Measurements from ENCODE around the gene RNF150.

RNF150 gene

GRCh38 chr4:140935254-140935653 is 198.0 kb downstream of the RNF150 start:
- H3K9me3 Mint-ChIP-seq, result no peaks in the 10 kb centered on the region
- no peak overlapping the region for H3K4me3 Mint-ChIP-seq
- H3K4me1 Mint-ChIP-seq, result no peaks in the 10 kb centered on the region
- peaks cover 11% of the 10 kb centered on the region for H3K27me3 Mint-ChIP-seq
- no peaks in the 10 kb centered on the region for H3K36me3 Mint-ChIP-seq
- CTCF ChIA-PET, result no interaction called here
- no peak overlapping the region for H3K27ac Mint-ChIP-seq
- DNase-seq, result no peak

GRCh38 chr4:140932501-140933045 is 200.7 kb downstream of the RNF150 start:
- no peaks in the 10 kb centered on the region for H3K36me3 Mint-ChIP-seq

GRCh38 chr4:140931911-140932310 is 201.4 kb downstream of the RNF150 start:
- no peak overlapping the region for H3K27ac Mint-ChIP-seq
- no peak overlapping the region for H3K4me3 Mint-ChIP-seq
- no peaks in the 10 kb centered on the region for H3K36me3 Mint-ChIP-seq
- H3K9me3 Mint-ChIP-seq, result no peaks in the 10 kb centered on the region
- H3K4me1 Mint-ChIP-seq, result no peaks in the 10 kb centered on the region
- peaks cover 11% of the 10 kb centered on the region for H3K27me3 Mint-ChIP-seq
- no peak for DNase-seq
- CTCF ChIA-PET, result no interaction called here

More at GRCh38 chr4:140932501-140933045, 200.7 kb downstream of the RNF150 start:
- Mint-ChIP-seq H3K9me3 (no peaks in the 10 kb centered on the region), H3K27me3 (peaks cover 11% of the 10 kb centered on the region), H3K27ac (no peak overlapping the region), H3K4me3 (no peak overlapping the region), H3K4me1 (no peaks in the 10 kb centered on the region)
- DNase-seq, result no peak
- CTCF ChIA-PET, result no interaction called here

GRCh38 chr4:140930557-140930956 is 202.7 kb downstream of the RNF150 start:
- no peaks in the 10 kb centered on the region for H3K9me3 Mint-ChIP-seq
- CTCF ChIA-PET, result no interaction called here
- H3K27ac Mint-ChIP-seq, result no peak overlapping the region
- no peak overlapping the region for H3K4me3 Mint-ChIP-seq
- H3K27me3 Mint-ChIP-seq, result peaks cover 11% of the 10 kb centered on the region
- no peak for DNase-seq
- H3K4me1 Mint-ChIP-seq, result no peaks in the 10 kb centered on the region
- H3K36me3 Mint-ChIP-seq, result no peaks in the 10 kb centered on the region

- DNase-seq, result no peak
- Mint-ChIP-seq H3K9me3 (no peaks in the 10 kb centered on the region), H3K27ac (no peak overlapping the region), H3K4me3 (no peak overlapping the region), H3K4me1 (no peaks in the 10 kb centered on the region), H3K27me3 (peaks cover 11% of the 10 kb centered on the region), H3K36me3 (no peaks in the 10 kb centered on the region)
- CTCF ChIA-PET, result no interaction called here
Observed at GRCh38 chr4:140930011-140930410, 203.3 kb downstream of the RNF150 start.

GRCh38 chr4:140928880-140929279 is 204.4 kb downstream of the RNF150 start:
- Mint-ChIP-seq H3K27ac (no peak overlapping the region), H3K36me3 (no peaks in the 10 kb centered on the region), H3K9me3 (no peaks in the 10 kb centered on the region), H3K4me1 (no peaks in the 10 kb centered on the region), H3K4me3 (no peak overlapping the region), H3K27me3 (peaks cover 11% of the 10 kb centered on the region)
- CTCF ChIA-PET, result no interaction called here
- no peak for DNase-seq

- peaks cover 8% of the 10 kb centered on the region for H3K27me3 Mint-ChIP-seq
- H3K4me1 Mint-ChIP-seq, result no peaks in the 10 kb centered on the region
- H3K36me3 Mint-ChIP-seq, result no peaks in the 10 kb centered on the region
- no peak for DNase-seq
- H3K4me3 Mint-ChIP-seq, result no peak overlapping the region
- CTCF ChIA-PET, result no interaction called here
- no peak overlapping the region for H3K27ac Mint-ChIP-seq
- no peaks in the 10 kb centered on the region for H3K9me3 Mint-ChIP-seq
Observed at GRCh38 chr4:140926672-140927071, 206.6 kb downstream of the RNF150 start.

- DNase-seq, result no peak
- Mint-ChIP-seq H3K27me3 (peaks cover 2% of the 10 kb centered on the region), H3K4me3 (no peak overlapping the region), H3K27ac (no peak overlapping the region), H3K9me3 (no peaks in the 10 kb centered on the region), H3K36me3 (no peaks in the 10 kb centered on the region), H3K4me1 (no peaks in the 10 kb centered on the region)
- CTCF ChIA-PET, result no interaction called here
Observed at GRCh38 chr4:140925417-140925816, 207.9 kb downstream of the RNF150 start.

- Mint-ChIP-seq H3K27ac (no peak overlapping the region), H3K27me3 (no peaks in the 10 kb centered on the region), H3K4me3 (no peak overlapping the region), H3K9me3 (no peaks in the 10 kb centered on the region), H3K4me1 (no peaks in the 10 kb centered on the region), H3K36me3 (no peaks in the 10 kb centered on the region)
- DNase-seq, result no peak
- CTCF ChIA-PET, result no interaction called here
Observed at GRCh38 chr4:140924761-140925392, 208.4 kb downstream of the RNF150 start.

- no peaks in the 10 kb centered on the region for H3K36me3 Mint-ChIP-seq
- no peak for DNase-seq
- H3K4me1 Mint-ChIP-seq, result no peaks in the 10 kb centered on the region
- CTCF ChIA-PET, result no interaction called here
- no peak overlapping the region for H3K27ac Mint-ChIP-seq
- peaks cover 4% of the 10 kb centered on the region for H3K27me3 Mint-ChIP-seq
- no peaks in the 10 kb centered on the region for H3K9me3 Mint-ChIP-seq
- H3K4me3 Mint-ChIP-seq, result no peak overlapping the region
Observed at GRCh38 chr4:140906993-140907962, 226.0 kb downstream of the RNF150 start.

- Mint-ChIP-seq H3K27ac (no peak overlapping the region), H3K27me3 (peaks cover 4% of the 10 kb centered on the region), H3K4me1 (no peaks in the 10 kb centered on the region), H3K36me3 (no peaks in the 10 kb centered on the region), H3K4me3 (no peak overlapping the region), H3K9me3 (no peaks in the 10 kb centered on the region)
- CTCF ChIA-PET, result no interaction called here
- DNase-seq, result no peak
Observed at GRCh38 chr4:140904904-140905303, 228.4 kb downstream of the RNF150 start.

- H3K27me3 Mint-ChIP-seq, result peaks cover 4% of the 10 kb centered on the region
- no peak for DNase-seq
- H3K27ac Mint-ChIP-seq, result no peak overlapping the region
- no peaks in the 10 kb centered on the region for H3K36me3 Mint-ChIP-seq
- H3K4me3 Mint-ChIP-seq, result no peak overlapping the region
- no peaks in the 10 kb centered on the region for H3K4me1 Mint-ChIP-seq
- no peaks in the 10 kb centered on the region for H3K9me3 Mint-ChIP-seq
- CTCF ChIA-PET, result interaction anchor here (0.6 kb wide), 1 partner anchor 963 kb away, joined by 3 read pairs; no protein-coding TSS in a partner anchor
Observed at GRCh38 chr4:140903522-140904475, 229.5 kb downstream of the RNF150 start.

- H3K27ac Mint-ChIP-seq, result no peak overlapping the region
- H3K36me3 Mint-ChIP-seq, result no peaks in the 10 kb centered on the region
- no peak overlapping the region for H3K4me3 Mint-ChIP-seq
- no peaks in the 10 kb centered on the region for H3K4me1 Mint-ChIP-seq
- H3K27me3 Mint-ChIP-seq, result peaks cover 4% of the 10 kb centered on the region
- no peak for DNase-seq
- CTCF ChIA-PET, result no interaction called here
- H3K9me3 Mint-ChIP-seq, result no peaks in the 10 kb centered on the region
Observed at GRCh38 chr4:140901736-140902336, 231.4 kb downstream of the RNF150 start.
